ENCODE data around the gene KRTAP4-9.

DNA sequence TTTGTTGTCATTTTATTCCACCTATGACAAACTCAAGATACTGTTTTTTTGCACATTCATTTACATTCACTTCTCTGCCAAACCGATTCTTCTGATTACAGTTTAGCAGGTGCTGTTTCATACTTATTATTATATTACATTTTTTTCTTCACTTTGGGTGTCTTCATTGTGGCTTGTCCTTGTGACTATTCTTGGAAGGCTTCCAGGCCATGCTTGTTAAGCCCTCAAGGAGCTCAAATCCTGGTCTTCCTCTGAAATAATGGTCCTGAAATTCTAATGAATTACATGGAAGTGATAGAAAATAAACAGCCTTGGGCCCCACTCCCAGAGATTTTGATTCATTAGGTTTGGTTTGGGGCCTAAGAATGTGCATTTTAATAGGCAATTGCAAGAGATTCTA is 40.9 kb upstream of the KRTAP4-9 start:
- TF ChIP-seq, protein P1, sequence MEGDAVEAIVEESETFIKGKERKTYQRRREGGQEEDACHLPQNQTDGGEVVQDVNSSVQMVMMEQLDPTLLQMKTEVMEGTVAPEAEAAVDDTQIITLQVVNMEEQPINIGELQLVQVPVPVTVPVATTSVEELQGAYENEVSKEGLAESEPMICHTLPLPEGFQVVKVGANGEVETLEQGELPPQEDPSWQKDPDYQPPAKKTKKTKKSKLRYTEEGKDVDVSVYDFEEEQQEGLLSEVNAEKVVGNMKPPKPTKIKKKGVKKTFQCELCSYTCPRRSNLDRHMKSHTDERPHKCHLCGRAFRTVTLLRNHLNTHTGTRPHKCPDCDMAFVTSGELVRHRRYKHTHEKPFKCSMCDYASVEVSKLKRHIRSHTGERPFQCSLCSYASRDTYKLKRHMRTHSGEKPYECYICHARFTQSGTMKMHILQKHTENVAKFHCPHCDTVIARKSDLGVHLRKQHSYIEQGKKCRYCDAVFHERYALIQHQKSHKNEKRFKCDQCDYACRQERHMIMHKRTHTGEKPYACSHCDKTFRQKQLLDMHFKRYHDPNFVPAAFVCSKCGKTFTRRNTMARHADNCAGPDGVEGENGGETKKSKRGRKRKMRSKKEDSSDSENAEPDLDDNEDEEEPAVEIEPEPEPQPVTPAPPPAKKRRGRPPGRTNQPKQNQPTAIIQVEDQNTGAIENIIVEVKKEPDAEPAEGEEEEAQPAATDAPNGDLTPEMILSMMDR (IDR thresholded peaks at IDR 0.05), result no peak
- TF ChIP-seq POLR2AphosphoS5 (IDR thresholded peaks at IDR 0.05), result no peak
- TF ChIP-seq EP300 (IDR thresholded peaks at IDR 0.05), result no peak

All from esophagus muscularis mucosa (tissue), 4 donors.